ENCODE measurements around the gene NTSR1.

NTSR1 gene

DNA sequence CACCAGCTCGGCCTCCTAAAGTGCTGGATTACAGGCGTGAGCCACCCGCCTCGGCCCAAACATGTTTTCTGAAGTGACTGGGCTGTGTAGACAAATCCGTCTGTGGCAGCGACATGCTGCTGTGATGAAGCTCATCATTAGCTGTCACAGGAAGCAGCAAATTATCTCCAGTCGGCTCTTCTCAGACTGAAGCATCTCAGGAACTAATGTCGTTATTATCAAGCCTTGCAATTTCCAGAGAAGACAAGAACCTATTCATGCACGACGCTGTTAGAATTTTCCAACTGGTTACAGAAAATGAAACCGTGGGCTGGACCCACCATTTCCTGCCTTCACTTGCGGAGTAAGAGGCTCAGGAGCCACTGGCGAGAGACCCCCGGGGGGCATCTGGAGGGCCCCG, 17.1 kb upstream of the NTSR1 start:
- H3K27ac ChIP-seq, result no peak overlapping the region
- H3K4me3 ChIP-seq, result no peak overlapping the region

DNA sequence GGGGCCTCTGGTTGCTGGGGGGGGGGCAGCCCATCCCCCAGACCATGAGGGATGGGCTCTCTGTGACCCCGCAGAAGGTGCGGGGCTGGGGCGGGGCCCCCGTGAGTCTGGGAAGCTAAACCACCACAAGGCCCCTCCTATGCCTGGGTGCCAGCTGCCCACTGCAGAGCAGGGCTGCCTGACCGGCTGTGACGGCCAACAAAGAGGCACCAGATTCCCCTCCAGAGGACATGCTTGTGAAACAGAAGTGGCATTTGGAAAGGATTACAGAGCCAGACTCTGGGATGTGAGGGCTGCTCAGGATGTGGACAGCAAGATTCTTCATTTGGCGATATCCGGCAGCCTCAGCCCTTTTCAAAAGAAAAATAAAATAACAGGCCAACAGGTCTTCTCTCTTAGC, 16.5 kb upstream of the NTSR1 start:
- H3K27ac ChIP-seq, result no peak overlapping the region
- no peak overlapping the region for H3K4me3 ChIP-seq

DNA sequence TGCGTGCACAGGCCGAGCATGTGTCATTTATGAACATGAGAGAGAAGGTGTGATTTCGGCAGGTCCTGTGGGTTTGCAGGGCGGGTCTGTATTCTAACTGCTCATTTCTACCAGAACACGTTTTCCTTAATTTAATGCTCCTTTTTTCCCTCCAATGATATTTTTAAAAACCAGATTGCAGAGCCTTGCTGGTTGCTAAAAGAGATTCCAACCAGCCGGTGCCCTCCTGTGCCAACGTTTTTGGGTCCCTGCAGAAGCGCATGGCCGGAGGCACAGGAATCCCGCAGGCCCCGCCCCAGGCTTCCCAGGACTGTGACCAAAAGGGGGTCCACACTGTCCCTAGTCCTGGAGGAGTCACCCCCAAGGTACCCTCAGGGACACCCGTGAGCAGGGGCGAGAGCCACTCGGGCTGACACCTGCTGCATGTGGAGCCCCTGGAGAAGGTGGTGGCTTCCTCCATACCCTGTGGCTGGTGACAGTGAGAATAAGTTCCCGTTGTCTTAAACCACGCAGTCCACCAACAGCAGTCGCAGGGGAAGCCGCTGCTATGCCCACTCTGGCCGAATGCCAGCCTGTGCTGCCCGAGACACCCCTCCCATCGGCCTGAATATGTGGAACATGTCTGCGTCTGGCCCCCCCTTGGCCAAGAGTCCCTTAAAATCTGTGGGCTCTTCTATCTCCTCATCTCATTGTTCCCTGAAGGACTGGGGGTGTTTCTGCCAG, 15.7 kb upstream of the NTSR1 start:
- no peak overlapping the region for H3K27ac ChIP-seq

DNA sequence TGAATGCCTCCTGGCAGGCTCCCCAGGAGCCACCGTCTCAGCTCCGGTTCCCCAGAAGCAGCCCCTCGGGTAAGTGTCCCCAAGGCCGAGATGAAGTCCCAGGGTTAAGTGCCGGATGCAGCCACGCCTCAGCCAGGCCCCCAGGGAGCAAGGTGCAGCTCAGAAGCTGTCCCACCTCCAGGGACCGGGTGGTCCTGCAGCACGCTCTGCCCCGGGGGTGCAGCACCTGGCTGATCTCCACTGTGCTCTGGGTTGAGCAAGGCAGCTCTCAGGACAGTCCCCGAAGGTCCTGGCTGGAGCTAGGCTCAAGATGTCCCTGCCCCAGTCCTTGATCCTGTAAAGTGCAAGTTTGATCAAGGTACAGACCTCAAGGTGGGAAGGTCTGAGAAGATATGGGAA, 15.1 kb upstream of the NTSR1 start:
- Histone ChIP-seq H3K4me3 (no peak overlapping the region), H3K27ac (no peak overlapping the region)

More for the DNA sequence above, 15.7 kb upstream of the NTSR1 start:
- H3K4me3 ChIP-seq, result no peak overlapping the region

DNA sequence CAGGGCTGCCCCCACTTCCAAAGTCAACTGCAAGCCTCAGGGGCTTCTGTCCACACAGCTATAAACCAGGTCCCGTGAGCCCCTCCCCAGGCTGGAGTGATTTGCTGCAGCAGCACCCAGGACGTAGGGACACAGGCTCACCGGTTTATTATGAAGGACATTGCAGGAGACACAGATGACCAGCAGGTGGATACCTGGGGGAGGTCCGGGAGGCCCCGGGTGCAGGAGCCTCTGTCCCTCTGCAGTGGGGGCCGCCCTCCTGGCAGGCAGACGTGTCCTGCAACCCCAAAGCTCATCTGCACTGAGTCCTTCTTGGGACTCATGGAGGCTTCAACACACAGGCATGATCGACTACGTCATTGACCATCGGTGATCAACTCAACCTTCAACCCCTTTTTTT, 14.5 kb upstream of the NTSR1 start:
- Histone ChIP-seq H3K4me3 (no peak overlapping the region), H3K27ac (no peak overlapping the region)

DNA sequence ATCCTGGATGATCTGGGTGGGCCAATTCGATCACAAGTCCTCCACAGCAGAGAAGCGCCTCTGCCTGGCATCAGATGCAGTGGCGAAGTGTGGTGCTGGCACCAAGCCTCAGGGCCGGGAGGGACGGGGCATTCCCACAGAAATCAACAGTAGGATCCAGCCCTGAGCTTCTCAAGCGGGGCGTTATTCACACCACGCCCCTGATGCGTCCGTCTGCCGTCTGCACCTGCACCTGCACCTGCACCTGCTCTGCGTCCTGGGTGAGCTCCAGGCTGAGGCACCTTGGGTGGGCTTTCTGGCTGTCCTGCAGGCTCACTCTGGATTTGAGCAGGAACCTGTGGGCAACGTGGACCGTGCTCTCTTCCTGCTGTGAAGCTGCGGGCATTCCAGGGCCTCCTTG, 13.8 kb upstream of the NTSR1 start:
- Histone ChIP-seq H3K27ac (no peak overlapping the region), H3K4me3 (no peak overlapping the region)

DNA sequence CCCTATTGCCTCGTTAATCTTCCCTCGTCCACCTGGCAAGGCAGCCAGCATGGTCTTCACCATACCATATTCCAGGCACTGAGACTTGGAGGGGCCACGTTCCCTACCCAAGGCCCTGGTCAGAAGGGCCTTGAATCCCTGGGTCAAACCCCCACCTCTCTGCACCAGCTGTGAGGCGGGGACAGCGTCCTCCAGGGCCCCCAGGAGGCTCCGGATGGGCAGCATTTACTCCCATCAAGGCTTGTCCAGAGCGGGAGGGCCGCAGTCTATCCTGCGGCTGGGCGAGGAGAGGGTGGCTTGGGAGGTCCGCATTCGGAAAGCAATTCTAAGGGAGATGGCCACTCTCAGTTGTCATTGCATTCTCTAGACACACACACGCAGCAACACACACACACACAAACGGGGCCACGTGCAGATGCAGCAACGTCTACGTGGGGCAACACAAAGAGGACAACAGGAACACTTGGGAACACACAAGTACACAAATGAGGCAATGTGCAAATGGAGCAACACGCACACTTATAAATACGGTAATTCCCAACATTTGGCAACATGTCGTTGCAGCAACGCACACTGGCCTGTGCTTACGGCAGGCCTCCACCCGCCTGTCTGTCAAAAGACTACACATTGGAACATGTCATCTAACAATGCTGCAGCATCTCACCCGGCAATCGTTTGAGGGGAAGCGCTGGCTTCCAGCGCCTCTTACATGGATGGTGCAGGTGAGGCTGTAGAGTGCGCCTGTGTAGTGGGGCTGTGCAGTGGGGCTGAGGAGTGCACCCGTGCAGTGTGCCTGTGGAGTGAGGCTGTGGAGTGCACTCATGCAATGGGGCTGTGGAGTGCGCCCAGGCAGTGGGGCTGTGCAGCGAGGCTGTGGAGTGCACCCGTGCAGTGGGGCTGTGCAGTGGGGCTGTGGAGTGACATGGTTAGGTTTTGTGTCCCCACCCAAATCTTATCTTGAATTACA, 12.9 kb upstream of the NTSR1 start:
- Histone ChIP-seq H3K4me3 (no peak overlapping the region), H3K27ac (no peak overlapping the region)

DNA sequence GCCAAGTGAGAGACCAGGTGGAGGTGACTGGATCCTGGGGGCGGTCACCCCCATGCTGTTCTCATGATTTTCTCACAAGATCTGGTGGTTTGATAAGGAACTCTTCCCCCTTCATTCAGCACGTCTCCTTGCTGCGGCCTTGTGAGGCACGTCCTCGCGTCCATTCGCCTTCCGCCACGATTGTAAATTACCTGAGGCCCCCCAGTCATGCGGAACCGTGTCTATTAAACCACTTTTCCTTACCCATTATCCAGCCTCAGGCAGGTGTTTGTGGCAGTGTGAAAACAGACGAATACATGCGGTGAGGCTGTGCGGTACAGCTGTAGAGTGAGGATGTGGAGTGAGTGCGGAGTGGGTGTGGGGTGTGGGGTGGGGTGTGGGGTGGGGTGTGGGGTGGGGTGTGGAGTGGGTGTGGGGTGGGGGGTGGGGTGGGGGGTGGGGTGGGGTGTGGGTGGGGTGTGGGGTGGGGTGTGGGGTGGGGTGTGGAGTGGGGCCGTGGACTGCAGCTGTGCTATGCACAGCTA, 12.1 kb upstream of the NTSR1 start:
- Histone ChIP-seq H3K27ac (no peak overlapping the region), H3K4me3 (no peak overlapping the region)

DNA sequence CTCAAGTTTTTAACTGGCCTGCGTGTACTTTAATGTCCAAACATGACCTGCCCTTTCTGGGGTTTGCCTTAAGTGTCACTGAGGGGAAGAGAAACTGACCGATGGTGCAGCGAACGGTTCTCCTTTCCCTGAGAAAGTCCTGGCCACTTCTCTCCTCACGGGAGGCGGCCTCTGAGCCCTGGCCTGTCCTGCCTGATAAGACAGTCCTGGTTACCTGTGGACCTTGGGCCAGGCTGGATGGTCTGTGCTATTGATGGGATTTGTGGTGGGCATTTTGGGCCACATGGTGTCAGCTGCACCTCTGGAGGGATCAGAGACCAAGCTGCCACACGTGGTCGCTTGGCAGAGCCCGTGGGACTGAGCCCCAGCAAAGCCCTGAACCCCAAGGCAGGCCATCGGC, 11.6 kb upstream of the NTSR1 start:
- H3K4me3 ChIP-seq, result no peak overlapping the region
- H3K27ac ChIP-seq, result no peak overlapping the region

DNA sequence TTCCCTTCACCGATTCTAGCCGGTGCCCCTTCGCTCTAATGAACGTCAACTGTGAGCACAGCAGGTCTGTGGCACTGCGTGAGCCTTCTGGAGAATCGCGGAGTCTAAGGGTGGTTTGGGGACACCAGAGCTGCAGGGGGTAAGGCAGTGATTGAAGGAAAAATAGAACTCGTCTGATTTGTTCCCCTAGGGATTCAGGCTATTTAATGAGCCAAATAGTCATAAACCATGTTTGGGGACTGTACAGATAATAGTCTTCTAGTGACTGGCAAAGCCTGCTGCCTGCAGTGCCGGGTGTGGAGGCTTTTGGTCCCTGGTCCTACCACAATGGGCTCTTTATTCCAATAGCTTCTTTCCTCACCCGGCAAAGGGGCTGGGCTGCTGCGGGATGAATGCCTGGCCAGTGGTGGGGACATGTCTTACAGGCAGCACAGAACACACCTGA, 11.1 kb upstream of the NTSR1 start:
- H3K4me3 ChIP-seq, result no peak overlapping the region
- no peak overlapping the region for H3K27ac ChIP-seq

DNA sequence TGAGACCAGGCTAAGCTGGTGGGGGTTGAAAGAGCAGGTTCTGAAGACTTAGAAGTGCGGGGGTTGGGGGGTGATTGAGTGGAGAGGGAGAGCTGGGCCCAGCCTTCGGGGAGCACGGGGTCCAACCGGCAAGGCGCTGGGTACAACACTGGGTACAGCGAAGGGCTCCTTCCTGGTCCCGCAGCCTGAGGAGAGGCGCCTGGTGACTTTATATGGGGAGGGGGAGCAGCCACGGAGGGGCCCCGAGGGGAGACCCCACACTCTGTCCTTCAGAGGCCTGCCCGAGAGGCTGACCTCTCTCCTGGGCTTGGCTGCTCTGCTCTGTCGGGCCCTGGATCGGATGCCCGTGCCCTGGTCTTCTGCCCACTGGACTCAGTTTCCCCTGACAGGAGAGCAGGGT, 10.4 kb upstream of the NTSR1 start:
- Histone ChIP-seq H3K27ac (no peak overlapping the region), H3K4me3 (no peak overlapping the region)

DNA sequence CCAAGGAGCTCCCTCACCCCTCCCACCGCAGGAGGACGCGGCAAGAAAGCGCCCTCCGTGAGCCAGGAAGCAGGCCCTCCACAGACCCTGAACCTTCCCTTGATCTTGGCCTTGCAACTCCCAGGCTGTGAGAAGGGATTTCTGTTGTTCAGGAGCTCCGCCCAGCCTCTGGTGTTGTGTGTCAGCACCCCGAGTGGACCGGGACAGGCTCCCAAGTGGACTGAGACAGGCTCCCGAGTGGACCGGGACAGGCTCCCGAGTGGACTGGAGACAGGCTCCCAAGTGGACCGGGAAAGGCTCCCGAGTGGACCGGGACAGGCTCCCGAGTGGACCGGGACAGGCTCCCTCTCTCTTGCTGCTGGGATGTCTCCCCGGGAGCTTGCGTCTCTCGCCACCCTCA, 9.3 kb upstream of the NTSR1 start:
- Histone ChIP-seq H3K27ac (no peak overlapping the region), H3K4me3 (no peak overlapping the region)

DNA sequence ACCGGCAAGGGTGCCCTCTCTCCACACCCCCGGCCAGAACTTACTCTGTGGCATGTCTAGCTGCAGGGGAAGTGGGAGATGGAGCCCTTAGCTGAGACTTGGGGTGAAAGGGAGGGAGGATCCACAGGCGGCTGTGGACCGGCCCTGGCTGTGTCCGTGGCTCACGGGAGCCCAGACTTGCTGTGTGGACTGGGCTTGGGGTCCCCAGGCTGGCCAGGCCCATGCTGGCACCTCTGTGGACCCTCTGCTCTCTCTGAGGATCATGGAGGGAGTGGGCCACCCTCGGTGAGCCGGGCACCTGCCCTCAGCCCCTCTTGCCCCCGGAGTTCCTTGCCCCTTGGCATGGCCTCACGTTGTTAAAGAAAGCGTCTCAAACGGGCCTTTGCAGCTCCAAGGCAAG, 8.9 kb upstream of the NTSR1 start:
- Histone ChIP-seq H3K4me3 (no peak overlapping the region), H3K27ac (no peak overlapping the region)

DNA sequence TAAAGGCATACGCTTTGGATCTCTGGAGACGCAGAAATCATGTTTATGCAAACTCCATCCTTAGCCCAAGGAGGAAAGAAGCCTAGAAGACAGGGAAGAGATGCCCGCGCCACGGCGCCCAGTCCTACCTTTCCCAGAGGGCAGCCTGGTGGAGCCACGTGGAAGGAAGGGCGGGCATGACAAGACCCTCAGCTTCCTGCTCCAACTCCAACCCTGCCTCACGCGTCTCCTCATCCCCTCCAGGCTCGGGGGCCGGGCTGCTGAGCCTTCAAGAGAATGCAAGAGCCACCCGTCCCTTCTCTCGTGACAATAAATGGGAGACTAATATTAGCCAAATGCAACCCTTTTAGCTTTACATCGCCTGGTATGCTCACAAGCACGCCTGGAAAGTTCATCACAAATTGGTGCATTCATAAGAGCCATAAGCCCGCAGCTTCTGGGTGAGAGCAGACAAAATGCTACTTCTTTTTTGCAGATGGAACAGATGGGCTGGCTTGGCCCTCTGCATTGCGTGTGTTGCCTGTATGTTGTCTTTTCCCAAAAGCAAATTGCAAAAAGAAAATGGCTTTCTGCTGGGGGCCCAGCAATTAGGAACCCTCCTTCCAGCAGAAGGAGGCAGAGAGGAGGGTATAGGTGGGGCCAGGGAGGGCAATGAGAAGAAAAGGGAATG, 8.2 kb upstream of the NTSR1 start:
- Histone ChIP-seq H3K27ac (no peak overlapping the region), H3K4me3 (no peak overlapping the region)

DNA sequence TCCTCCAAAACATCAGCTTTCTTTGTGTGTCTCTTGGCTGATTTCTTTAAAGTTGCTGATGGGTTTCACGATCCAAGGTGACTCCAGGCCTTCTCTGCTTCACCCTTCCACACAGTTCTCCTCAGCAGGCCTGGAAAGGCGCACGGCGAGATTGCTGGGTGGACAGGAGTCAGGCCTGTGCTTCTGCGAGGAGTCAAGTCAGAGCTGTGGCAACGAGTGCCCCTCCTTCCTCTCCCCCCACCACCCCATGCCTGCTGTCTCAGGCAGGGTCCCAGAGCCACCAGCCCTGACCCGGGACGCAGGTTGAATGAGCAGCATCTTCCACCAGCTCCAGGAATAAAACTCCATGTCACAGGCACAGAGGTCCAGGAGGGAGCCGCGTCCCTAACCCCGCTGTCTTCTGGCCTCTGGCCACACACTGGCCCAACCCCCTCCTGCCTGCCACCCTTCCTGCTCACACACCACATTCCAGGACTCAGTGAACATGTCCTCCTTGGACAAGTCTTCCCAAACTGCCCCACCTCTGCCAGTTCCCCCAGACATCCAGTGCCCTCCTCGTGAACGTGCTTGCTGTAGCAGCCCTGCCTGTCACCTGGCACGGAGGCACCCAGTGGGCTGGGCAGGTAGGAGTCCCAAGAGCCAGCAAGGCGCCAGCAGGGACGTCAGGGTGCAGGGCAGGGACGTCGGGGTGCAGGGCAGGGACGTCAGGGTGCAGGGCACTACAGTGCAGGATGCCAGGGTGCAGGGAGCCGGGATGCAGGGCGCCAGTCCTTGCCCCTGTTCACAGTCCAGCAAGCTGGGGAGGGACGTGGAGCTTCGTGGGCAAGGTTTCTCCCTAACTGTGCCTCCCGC, 7.2 kb upstream of the NTSR1 start:
- no peak overlapping the region for H3K27ac ChIP-seq
- H3K4me3 ChIP-seq, result no peak overlapping the region

DNA sequence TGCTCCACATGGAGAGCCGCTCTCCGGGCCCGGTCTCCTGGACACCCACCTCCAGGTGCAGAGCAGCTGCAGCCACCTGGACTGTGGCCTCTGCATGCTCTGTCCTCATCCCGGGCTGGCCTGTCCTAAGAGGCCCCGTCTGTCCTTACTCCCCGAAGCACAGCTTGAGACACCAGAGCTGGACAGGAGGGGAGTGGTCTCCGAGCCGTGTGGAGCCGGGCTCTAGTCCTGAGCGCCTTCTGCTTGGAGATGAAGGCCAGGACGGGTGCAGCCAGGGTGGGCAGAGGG, 6.7 kb upstream of the NTSR1 start:
- H3K27ac ChIP-seq, result no peak overlapping the region

DNA sequence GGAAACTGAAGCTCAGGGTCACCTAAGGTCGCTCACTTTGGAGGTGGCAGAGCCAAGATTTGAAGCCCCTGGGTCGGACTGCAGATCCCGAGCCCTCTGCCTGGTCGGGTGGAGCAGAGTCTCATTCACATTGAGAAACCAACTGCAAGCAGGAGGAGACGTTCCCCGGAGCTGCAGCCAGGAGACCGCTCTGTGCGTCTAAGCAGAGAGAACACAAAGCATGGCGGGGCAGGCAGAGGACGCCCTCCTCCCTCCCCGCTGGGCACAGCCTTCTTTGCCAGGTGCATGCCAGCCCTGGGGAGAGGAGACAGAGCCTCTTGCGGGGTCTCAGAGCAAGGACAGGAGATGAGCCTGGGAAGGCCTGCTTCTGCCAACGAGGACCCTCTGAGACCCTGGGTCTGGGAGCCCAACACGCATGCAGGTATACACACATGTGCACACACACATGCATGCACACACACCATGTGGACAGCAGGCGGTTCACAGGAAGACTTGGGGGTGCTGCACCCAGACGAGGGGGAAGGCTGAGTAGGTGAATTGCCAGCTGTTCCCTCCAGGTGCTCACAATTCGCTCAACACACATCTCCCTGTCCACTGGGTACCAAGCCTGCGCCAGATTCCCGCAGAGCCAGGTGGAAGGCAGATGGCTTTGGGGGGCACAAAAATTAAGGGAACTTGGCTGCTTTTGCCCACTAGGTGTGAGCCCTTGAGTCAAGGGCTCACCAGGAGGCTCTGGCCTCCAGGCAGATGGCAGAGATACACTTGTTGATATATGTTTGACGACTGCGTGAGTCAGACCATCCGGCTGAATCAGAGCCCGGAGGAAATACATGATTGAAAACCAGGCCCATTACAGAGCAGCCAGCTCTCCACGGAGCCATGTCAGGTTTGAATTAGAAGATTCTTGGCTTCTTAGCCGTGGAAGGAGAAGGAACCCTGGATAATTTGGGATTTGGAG, 5.5 kb upstream of the NTSR1 start:
- H3K27ac ChIP-seq, result peak overlapping the region in 7 of 21 experiments; percentile 4 to 59 (median 36)
- H3K4me3 ChIP-seq, result no peak overlapping the region

More for the DNA sequence above, 6.7 kb upstream of the NTSR1 start:
- no peak overlapping the region for H3K4me3 ChIP-seq

DNA sequence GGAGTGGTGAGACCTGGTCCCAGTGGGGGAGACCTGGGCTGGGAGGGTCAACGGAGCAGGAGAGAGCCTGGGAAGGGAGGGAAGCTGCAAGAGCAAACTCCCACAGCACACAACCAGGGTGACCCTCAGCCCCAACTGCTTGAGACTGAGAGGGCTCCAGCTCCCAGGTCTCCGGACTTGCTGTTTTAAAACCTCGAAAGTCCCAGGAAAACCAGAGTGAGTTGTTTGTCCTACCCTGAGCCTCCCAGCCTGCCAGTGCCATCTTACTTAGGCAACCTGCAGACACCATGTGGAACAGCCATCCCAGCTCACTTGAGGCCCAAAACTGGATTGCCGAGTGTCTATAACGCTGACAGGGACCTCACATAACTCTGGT, 4.8 kb upstream of the NTSR1 start:
- no peak overlapping the region for H3K4me3 ChIP-seq
- peak overlapping the region in 8 of 21 experiments; percentile 4 to 59 (median 32) for H3K27ac ChIP-seq

Data from skin epidermis (tissue), 12 donors.